HepG2 (cell line): ENCODE measurements around the gene PGS1. TPM values are rescaled to one million over a fixed set of nuclear protein-coding genes. Genes with fewer than 3 reads are reported as not detected.

Experiments
- ARNT ChIP-seq: fragments of 450-650 bp; IDR thresholded peaks from 2 replicates; pipeline ENCODE4 v1.6.1; 2017
- SOX5 ChIP-seq: IDR thresholded peaks from 2 replicates; pipeline ENCODE4 v1.6.1; 2016; ENCODE audit warnings: borderline replicate concordance
- TBX2 ChIP-seq: sonication (generic); formaldehyde crosslinking; IDR thresholded peaks from 2 replicates; pipeline ENCODE4 v1.5.0; 2020; ENCODE audit warnings: missing genetic modification reagents, mild to moderate bottlenecking, borderline replicate concordance
- ZNF407 ChIP-seq: sonication (generic); formaldehyde crosslinking; IDR thresholded peaks from one replicate; pipeline ENCODE4 v1.5.1; 2020; ENCODE audit warnings: mild to moderate bottlenecking, missing genetic modification reagents; ENCODE audit errors: not compliant biosample characterization
- ZNF432 ChIP-seq: sonication (generic); formaldehyde crosslinking; IDR thresholded peaks from 2 replicates; pipeline ENCODE4 v1.5.0; 2020; ENCODE audit warnings: missing genetic modification reagents, mild to moderate bottlenecking, borderline replicate concordance
- ZSCAN9 ChIP-seq: IDR thresholded peaks from 2 replicates; pipeline ENCODE4 v1.6.1; 2016; ENCODE audit warnings: borderline replicate concordance
- polyA plus RNA-seq, 8 experiments: library from polyadenylated mRNA; depleted of rRNA in 3 of 8; stranded (reverse) in 7 of 8; unstranded in 1 of 8; fragments of >200 nt; fragmentation: Illumina TruSeq in 4 of 8; extraction: Trizol in 4 of 8; gene quantifications; 2 replicates each; pipeline versions ENCODE4 v1.2.1 to v1.2.3, GENCODE V29; 2011 to 2016; ENCODE audit warnings: low read depth in 4 of 8, missing spikeins in 1 of 8, mixed read lengths in 1 of 8; ENCODE audit not compliant: insufficient read depth in 1 of 8
- total RNA-seq, 5 experiments: library from RNA; depleted of rRNA; stranded (reverse); fragments of >200 nt; fragmentation: Illumina TruSeq; extraction: Trizol; gene quantifications; 2 replicates each; pipeline ENCODE4 v1.2.3, GENCODE V29; 2016; ENCODE audit warnings: low read depth in 1 of 5
- TF ChIP-seq, protein P1 (sequence below): fragments of 450-650 bp; IDR thresholded peaks from 2 replicates; pipeline ENCODE4 v1.6.1; 2016
- TF ChIP-seq, protein P2 (sequence below): sonication (generic); formaldehyde crosslinking; IDR thresholded peaks from 2 replicates; pipeline ENCODE4 v1.4.0; 2020; ENCODE audit warnings: missing genetic modification reagents, borderline replicate concordance
- TF ChIP-seq, protein P3 (sequence below): sonication (generic); formaldehyde crosslinking; IDR thresholded peaks from 2 replicates; pipeline ENCODE4 v1.4.0; 2020; ENCODE audit warnings: missing genetic modification reagents

The PGS1 gene
- total and polyA plus RNA-seq, 2 of the 13 experiments (the other 11 are each of a cell fraction or from before 2014, with no cell fraction given), result 25.9 to 31.5 TPM

DNA sequence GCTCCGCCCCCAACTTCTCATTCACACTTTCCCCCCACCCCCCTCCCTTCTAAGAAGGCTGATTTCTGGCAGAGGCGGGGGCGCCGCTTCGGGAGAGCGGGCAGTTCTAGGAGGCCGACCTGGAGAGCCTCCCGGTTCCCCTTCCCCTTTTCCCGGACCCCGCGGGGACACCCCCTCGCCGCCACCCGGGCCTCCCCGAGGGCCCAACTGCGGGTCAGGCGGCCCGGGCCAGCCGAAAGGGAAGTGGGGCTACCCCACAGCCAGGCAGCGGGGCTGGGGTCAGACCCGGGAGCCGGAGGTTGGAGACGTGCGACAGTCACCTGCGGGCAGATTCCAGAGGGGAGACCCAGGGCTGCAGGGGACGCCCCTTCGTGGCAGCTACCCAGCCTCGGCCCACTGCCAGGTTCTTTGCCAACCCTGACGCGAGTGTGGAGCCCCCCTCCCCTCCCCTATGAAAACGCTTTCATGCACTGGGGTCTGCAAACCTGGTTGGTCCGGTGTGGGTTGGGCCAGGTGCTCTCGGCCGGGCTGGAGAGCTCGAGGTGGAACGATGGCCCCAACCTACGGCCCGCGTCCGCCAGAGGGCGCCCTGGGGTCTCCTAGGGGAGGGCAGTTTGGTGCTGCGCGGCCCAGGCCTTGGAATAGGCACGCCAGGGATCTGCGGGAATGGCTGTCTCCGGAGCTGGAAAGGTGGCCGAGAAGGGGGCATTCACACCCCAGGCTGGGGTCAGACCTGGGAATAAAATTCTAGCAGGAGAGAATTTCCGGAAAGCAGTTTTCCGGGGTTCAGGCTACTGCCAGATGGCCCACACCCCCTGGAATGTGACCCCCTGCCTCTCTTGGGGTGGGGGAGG is 17.9 kb upstream of the PGS1 start (continued):
- TF ChIP-seq, protein P1, sequence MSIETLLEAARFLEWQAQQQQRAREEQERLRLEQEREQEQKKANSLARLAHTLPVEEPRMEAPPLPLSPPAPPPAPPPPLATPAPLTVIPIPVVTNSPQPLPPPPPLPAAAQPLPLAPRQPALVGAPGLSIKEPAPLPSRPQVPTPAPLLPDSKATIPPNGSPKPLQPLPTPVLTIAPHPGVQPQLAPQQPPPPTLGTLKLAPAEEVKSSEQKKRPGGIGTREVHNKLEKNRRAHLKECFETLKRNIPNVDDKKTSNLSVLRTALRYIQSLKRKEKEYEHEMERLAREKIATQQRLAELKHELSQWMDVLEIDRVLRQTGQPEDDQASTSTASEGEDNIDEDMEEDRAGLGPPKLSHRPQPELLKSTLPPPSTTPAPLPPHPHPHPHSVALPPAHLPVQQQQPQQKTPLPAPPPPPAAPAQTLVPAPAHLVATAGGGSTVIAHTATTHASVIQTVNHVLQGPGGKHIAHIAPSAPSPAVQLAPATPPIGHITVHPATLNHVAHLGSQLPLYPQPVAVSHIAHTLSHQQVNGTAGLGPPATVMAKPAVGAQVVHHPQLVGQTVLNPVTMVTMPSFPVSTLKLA, result no peak
- TF ChIP-seq ZNF432 (CRISPR knock-in tag) (no peak), ZSCAN9 (CRISPR knock-in tag) (peak; percentile 49; the same call in 1 of the 2 replicates), ZNF407 (CRISPR knock-in tag) (no peak), ARNT (no peak), SOX5 (CRISPR knock-in tag) (peak; percentile 62; the same call in 1 of the 2 replicates), TBX2 (peak; percentile 67; the same call in 1 of the 2 replicates)
- TF ChIP-seq, protein P2, sequence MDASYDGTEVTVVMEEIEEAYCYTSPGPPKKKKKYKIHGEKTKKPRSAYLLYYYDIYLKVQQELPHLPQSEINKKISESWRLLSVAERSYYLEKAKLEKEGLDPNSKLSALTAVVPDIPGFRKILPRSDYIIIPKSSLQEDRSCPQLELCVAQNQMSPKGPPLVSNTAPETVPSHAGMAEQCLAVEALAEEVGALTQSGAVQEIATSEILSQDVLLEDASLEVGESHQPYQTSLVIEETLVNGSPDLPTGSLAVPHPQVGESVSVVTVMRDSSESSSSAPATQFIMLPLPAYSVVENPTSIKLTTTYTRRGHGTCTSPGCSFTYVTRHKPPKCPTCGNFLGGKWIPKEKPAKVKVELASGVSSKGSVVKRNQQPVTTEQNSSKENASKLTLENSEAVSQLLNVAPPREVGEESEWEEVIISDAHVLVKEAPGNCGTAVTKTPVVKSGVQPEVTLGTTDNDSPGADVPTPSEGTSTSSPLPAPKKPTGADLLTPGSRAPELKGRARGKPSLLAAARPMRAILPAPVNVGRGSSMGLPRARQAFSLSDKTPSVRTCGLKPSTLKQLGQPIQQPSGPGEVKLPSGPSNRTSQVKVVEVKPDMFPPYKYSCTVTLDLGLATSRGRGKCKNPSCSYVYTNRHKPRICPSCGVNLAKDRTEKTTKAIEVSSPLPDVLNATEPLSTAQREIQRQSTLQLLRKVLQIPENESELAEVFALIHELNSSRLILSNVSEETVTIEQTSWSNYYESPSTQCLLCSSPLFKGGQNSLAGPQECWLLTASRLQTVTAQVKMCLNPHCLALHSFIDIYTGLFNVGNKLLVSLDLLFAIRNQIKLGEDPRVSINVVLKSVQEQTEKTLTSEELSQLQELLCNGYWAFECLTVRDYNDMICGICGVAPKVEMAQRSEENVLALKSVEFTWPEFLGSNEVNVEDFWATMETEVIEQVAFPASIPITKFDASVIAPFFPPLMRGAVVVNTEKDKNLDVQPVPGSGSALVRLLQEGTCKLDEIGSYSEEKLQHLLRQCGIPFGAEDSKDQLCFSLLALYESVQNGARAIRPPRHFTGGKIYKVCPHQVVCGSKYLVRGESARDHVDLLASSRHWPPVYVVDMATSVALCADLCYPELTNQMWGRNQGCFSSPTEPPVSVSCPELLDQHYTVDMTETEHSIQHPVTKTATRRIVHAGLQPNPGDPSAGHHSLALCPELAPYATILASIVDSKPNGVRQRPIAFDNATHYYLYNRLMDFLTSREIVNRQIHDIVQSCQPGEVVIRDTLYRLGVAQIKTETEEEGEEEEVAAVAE, result no peak; the same call in 1 of the 2 replicates
- TF ChIP-seq, protein P3, sequence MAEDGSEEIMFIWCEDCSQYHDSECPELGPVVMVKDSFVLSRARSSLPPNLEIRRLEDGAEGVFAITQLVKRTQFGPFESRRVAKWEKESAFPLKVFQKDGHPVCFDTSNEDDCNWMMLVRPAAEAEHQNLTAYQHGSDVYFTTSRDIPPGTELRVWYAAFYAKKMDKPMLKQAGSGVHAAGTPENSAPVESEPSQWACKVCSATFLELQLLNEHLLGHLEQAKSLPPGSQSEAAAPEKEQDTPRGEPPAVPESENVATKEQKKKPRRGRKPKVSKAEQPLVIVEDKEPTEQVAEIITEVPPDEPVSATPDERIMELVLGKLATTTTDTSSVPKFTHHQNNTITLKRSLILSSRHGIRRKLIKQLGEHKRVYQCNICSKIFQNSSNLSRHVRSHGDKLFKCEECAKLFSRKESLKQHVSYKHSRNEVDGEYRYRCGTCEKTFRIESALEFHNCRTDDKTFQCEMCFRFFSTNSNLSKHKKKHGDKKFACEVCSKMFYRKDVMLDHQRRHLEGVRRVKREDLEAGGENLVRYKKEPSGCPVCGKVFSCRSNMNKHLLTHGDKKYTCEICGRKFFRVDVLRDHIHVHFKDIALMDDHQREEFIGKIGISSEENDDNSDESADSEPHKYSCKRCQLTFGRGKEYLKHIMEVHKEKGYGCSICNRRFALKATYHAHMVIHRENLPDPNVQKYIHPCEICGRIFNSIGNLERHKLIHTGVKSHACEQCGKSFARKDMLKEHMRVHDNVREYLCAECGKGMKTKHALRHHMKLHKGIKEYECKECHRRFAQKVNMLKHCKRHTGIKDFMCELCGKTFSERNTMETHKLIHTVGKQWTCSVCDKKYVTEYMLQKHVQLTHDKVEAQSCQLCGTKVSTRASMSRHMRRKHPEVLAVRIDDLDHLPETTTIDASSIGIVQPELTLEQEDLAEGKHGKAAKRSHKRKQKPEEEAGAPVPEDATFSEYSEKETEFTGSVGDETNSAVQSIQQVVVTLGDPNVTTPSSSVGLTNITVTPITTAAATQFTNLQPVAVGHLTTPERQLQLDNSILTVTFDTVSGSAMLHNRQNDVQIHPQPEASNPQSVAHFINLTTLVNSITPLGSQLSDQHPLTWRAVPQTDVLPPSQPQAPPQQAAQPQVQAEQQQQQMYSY (CRISPR knock-in tag), result no peak
